HUES64 (cell line): ENCODE measurements around the gene GGCX.
"Not testable (repeated sequence)": the region's sequence is repeated elsewhere in the genome, so short reads cannot be mapped to it uniquely, and the experiment has no call there.

Experiments used
- H3K27ac ChIP-seq: 2 replicates; pipeline ENCODE4 v1.7.0; 2013; ENCODE audit warnings: low read depth, low read length, inconsistent platforms
- H3K27me3 ChIP-seq: 2 replicates; pipeline ENCODE4 v1.6.1; 2013; ENCODE audit warnings: mild to moderate bottlenecking, low read length; ENCODE audit not compliant: insufficient read depth
- H3K36me3 ChIP-seq: 2 replicates; pipeline ENCODE4 v1.6.1; 2013; ENCODE audit warnings: mild to moderate bottlenecking, low read length; ENCODE audit not compliant: insufficient read depth
- H3K4me1 ChIP-seq: 2 replicates; pipeline ENCODE4 v1.6.1; 2013; ENCODE audit warnings: mild to moderate bottlenecking, low read length, moderate library complexity; ENCODE audit not compliant: insufficient read depth
- H3K4me3 ChIP-seq: 2 replicates; pipeline ENCODE4 v1.5.1; 2013; ENCODE audit warnings: mild to moderate bottlenecking, low read length, moderate library complexity
- H3K9ac ChIP-seq: 2 replicates; pipeline ENCODE4 v1.6.1; 2013; ENCODE audit warnings: mild to moderate bottlenecking, low read depth, low read length
- H3K9me3 ChIP-seq: 2 replicates; pipeline ENCODE4 v1.6.1; 2013; ENCODE audit warnings: low read depth, low read length; ENCODE audit not compliant: insufficient read depth
- WGBS: fragments of 150-250, 120-280 bp; methylation state at CpG from one replicate; pipeline ENCODE4 v1.1.7; 2013; ENCODE audit warnings: missing lambda C conversion rate; 5-methylcytosine and 5-hydroxymethylcytosine counted together

The GGCX gene

GRCh38 chr2:85600235-85600575 lies 38.9 kb upstream of the GGCX start:
- no peak overlapping the region for H3K9ac ChIP-seq
- H3K4me1 ChIP-seq: no peaks in the 10 kb centered on the region; the same call in 1 of the 2 replicates
- H3K27ac ChIP-seq: no peak overlapping the region
- H3K27me3 ChIP-seq: no peaks in the 10 kb centered on the region
- no peak overlapping the region for H3K4me3 ChIP-seq
- no peaks in the 10 kb centered on the region for H3K9me3 ChIP-seq
- 93% methylated on average over 3 of the region's 3 CpGs for WGBS
- H3K36me3 ChIP-seq: peaks cover 27% of the 10 kb centered on the region

- 88% methylated on average over 17 of the region's 17 CpGs for WGBS
- Histone ChIP-seq H3K27ac (no peak overlapping the region), H3K4me3 (no peak overlapping the region), H3K4me1 (no peaks in the 10 kb centered on the region; the same call in 1 of the 2 replicates), H3K9me3 (no peaks in the 10 kb centered on the region), H3K36me3 (peaks cover 26% of the 10 kb centered on the region), H3K9ac (no peak overlapping the region), H3K27me3 (no peaks in the 10 kb centered on the region)
Measured at GRCh38 chr2:85599468-85600234, 38.4 kb upstream of the GGCX start.

- Histone ChIP-seq H3K36me3 (peaks cover 25% of the 10 kb centered on the region), H3K9ac (no peak overlapping the region), H3K4me1 (no peaks in the 10 kb centered on the region; the same call in 1 of the 2 replicates), H3K4me3 (no peak overlapping the region), H3K9me3 (no peaks in the 10 kb centered on the region), H3K27ac (no peak overlapping the region), H3K27me3 (no peaks in the 10 kb centered on the region)
- 86% methylated on average over 14 of the region's 14 CpGs for WGBS
Measured at GRCh38 chr2:85598594-85599340, 37.5 kb upstream of the GGCX start.

- Histone ChIP-seq H3K9me3 (no peaks in the 10 kb centered on the region), H3K9ac (no peak overlapping the region), H3K36me3 (peaks cover 25% of the 10 kb centered on the region), H3K27ac (no peak overlapping the region), H3K4me3 (0 out of 2 replicates have a peak overlapping the region, but pooled peaks have one; percentile 85), H3K27me3 (no peaks in the 10 kb centered on the region), H3K4me1 (no peaks in the 10 kb centered on the region; the same call in 1 of the 2 replicates)
- 98% methylated on average over 5 of the region's 5 CpGs for WGBS
Measured at GRCh38 chr2:85597241-85597640, 35.9 kb upstream of the GGCX start.

GRCh38 chr2:85596486-85597143 lies 35.3 kb upstream of the GGCX start:
- peak overlapping the region; percentile 85 for H3K4me3 ChIP-seq
- no peak overlapping the region for H3K9ac ChIP-seq
- no peaks in the 10 kb centered on the region for H3K27me3 ChIP-seq

GRCh38 chr2:85596026-85596333 lies 34.7 kb upstream of the GGCX start:
- H3K27me3 ChIP-seq: no peaks in the 10 kb centered on the region
- H3K27ac ChIP-seq: no peak overlapping the region
- 7% methylated on average over 10 of the region's 10 CpGs for WGBS
- H3K4me1 ChIP-seq: no peaks in the 10 kb centered on the region; the same call in 1 of the 2 replicates
- H3K9me3 ChIP-seq: no peaks in the 10 kb centered on the region
- peak overlapping the region; percentile 85 for H3K4me3 ChIP-seq
- H3K36me3 ChIP-seq: peaks cover 25% of the 10 kb centered on the region
- H3K9ac ChIP-seq: peak overlapping the region; percentile 70

More at GRCh38 chr2:85596486-85597143, 35.3 kb upstream of the GGCX start:
- Histone ChIP-seq H3K27ac (no peak overlapping the region), H3K36me3 (peaks cover 25% of the 10 kb centered on the region), H3K4me1 (no peaks in the 10 kb centered on the region; the same call in 1 of the 2 replicates), H3K9me3 (no peaks in the 10 kb centered on the region)
- 75% methylated on average over 3 of the region's 3 CpGs for WGBS

GRCh38 chr2:85595301-85596025 lies 34.2 kb upstream of the GGCX start, which contains the start of gene RNF181:
TSS of gene RNF181 (plus strand) at chr2:85595745. CDS start at chr2:85595764, 19 bp downstream.
- Histone ChIP-seq H3K9ac (peak within 1 kb of the TSS; percentile 87), H3K9me3 (no peaks in the 10 kb centered on the region), H3K4me1 (no peaks in the 10 kb centered on the region; the same call in 1 of the 2 replicates), H3K4me3 (peak within 1 kb of the TSS; percentile 85), H3K27ac (peak within 1 kb of the TSS; percentile 77), H3K36me3 (peaks cover 25% of the 10 kb centered on the region), H3K27me3 (0 out of 2 replicates have a peak, but pooled peaks cover under 1% of the 10 kb centered on the region)
- under 1% methylated on average over 47 of the region's 47 CpGs for WGBS

- 27% methylated on average over 13 of the region's 13 CpGs for WGBS
- Histone ChIP-seq H3K9me3 (no peaks in the 10 kb centered on the region), H3K4me1 (no peaks in the 10 kb centered on the region; the same call in 1 of the 2 replicates), H3K27me3 (peaks cover 7% of the 10 kb centered on the region; the same call in 1 of the 2 replicates), H3K27ac (peak overlapping the region; percentile 77), H3K36me3 (peaks cover 25% of the 10 kb centered on the region), H3K9ac (peak overlapping the region; percentile 87), H3K4me3 (peak overlapping the region; percentile 85)
Measured at GRCh38 chr2:85594715-85595300, 33.5 kb upstream of the GGCX start.

- Histone ChIP-seq H3K36me3 (peaks cover 13% of the 10 kb centered on the region), H3K9ac (no peak overlapping the region), H3K4me3 (no peak overlapping the region), H3K27me3 (peaks cover 7% of the 10 kb centered on the region; the same call in 1 of the 2 replicates), H3K4me1 (no peaks in the 10 kb centered on the region; the same call in 1 of the 2 replicates), H3K27ac (no peak overlapping the region), H3K9me3 (no peaks in the 10 kb centered on the region)
- 74% methylated on average over 3 of the region's 3 CpGs for WGBS
Measured at GRCh38 chr2:85593023-85593422, 31.7 kb upstream of the GGCX start.

GRCh38 chr2:85592299-85592698 lies 31.0 kb upstream of the GGCX start:
- not testable (repeated sequence) for H3K9me3 ChIP-seq, H3K4me3 ChIP-seq, H3K9ac ChIP-seq, H3K27ac ChIP-seq, H3K4me1 ChIP-seq, H3K27me3 ChIP-seq, H3K36me3 ChIP-seq
- 92% methylated on average over 9 of the region's 9 CpGs for WGBS
